22Rv1 (cell line): ENCODE data around the gene NEURL2.
A peak's percentile ranks its signal among the peaks of the same experiment; 100 is the strongest.

ENCODE experiments used
- H3K27ac ChIP-seq: fragments of 450-650 bp; 2 replicates; pipeline ENCODE4 v1.5.1; 2017
- CTCF ChIP-seq: fragments of 450-650 bp; IDR thresholded peaks from 2 replicates; pipeline ENCODE4 v1.5.1; 2017; ENCODE audit warnings: mild to moderate bottlenecking
- ZFX ChIP-seq: fragments of 450-650 bp; IDR thresholded peaks from 2 replicates; pipeline ENCODE4 v1.6.1; 2017; ENCODE audit warnings: antibody characterized with exemption, borderline replicate concordance

The NEURL2 gene

GRCh38 chr20:45857882-45858216 lies 33.2 kb downstream of the NEURL2 start:
- peak overlapping the region; percentile 72 for H3K27ac ChIP-seq
- TF ChIP-seq CTCF (no peak), ZFX (no peak)

- no peak for TF ChIP-seq ZFX
Observed at GRCh38 chr20:45857114-45857881, 33.7 kb downstream of the NEURL2 start, which contains the start of the genes ACOT8 and ZSWIM3. TSS of gene ACOT8 (minus strand) at chr20:45857392. CDS start at chr20:45857315, 77 bp downstream. TSS of gene ZSWIM3 (plus strand) at chr20:45857614. CDS start at chr20:45857826, 212 bp downstream.

GRCh38 chr20:45853484-45853883 lies 37.5 kb downstream of the NEURL2 start:
- 0 out of 2 replicates have a peak overlapping the region, but pooled peaks have one; percentile 15 for H3K27ac ChIP-seq
- TF ChIP-seq ZFX (no peak), CTCF (no peak)

More at GRCh38 chr20:45857114-45857881, 33.7 kb downstream of the NEURL2 start, which contains the start of the genes ACOT8 and ZSWIM3:
- H3K27ac ChIP-seq, result peak within 1 kb of the TSS; percentile 72

GRCh38 chr20:45852326-45852725 lies 38.7 kb downstream of the NEURL2 start:
- no peak overlapping the region for H3K27ac ChIP-seq
- TF ChIP-seq CTCF (no peak), ZFX (no peak)

- H3K27ac ChIP-seq, result no peak overlapping the region
- TF ChIP-seq CTCF (no peak), ZFX (no peak)
Observed at GRCh38 chr20:45851501-45851900, 39.5 kb downstream of the NEURL2 start.

- TF ChIP-seq CTCF (no peak), ZFX (no peak)
- H3K27ac ChIP-seq, result no peak overlapping the region
Observed at GRCh38 chr20:45850926-45851325, 40.1 kb downstream of the NEURL2 start.

- no peak overlapping the region for H3K27ac ChIP-seq
- TF ChIP-seq CTCF (no peak), ZFX (no peak)
Observed at GRCh38 chr20:45850238-45850637, 40.8 kb downstream of the NEURL2 start.
